Body of pancreas (tissue), 4 donors: ENCODE results near the gene WNK1. TPM values are rescaled to one million over a fixed set of nuclear protein-coding genes. Genes with fewer than 3 reads are reported as not detected.

Experiments
- ATAC-seq: fragments of 150-250 bp; one replicate; pipeline ENCODE4 v1.9.1; 2016
- DNase-seq, 4 donors: peaks; one replicate each; pipeline ENCODE4 v3.0.0-alpha.2; 2019
- H3K27ac ChIP-seq, 4 donors: fragments of 200-600 bp; sonication (generic); 1 replicate in 3 of 4; 2 replicates in 1 of 4; pipeline versions ENCODE4 v1.5.1 to v1.6.1; 2016 to 2019; ENCODE audit warnings: mild to moderate bottlenecking in 1 of 4, mixed read lengths in 1 of 4, moderate library complexity in 1 of 4
- H3K27me3 ChIP-seq, 2 donors: fragments of 200-600 bp; sonication (generic); one replicate each; pipeline ENCODE4 v1.6.0; 2016; ENCODE audit warnings: mild to moderate bottlenecking in 1 of 2
- H3K36me3 ChIP-seq, 2 donors: fragments of 200-600 bp; sonication (generic); replicated peaks in 1 of 2; 2 replicates each; pipeline ENCODE4 v1.5.1; 2016; ENCODE audit warnings: low read depth in 2 of 2; ENCODE audit not compliant: insufficient read depth in 1 of 2
- H3K4me1 ChIP-seq: fragments of 200-600 bp; sonication (generic); one replicate; pipeline ENCODE4 v1.6.0; 2016
- H3K4me3 ChIP-seq, 2 donors: fragments of 200-600 bp; sonication (generic); 1 replicate in 1 of 2; 2 replicates in 1 of 2; pipeline ENCODE4 v1.5.1; 2016 to 2019
- H3K9me3 ChIP-seq, 3 donors: fragments of 200-600 bp; sonication (generic); 1 replicate in 2 of 3; 2 replicates in 1 of 3; pipeline ENCODE4 v1.5.1; 2016
- CTCF ChIP-seq, 7 experiments: fragments of 450-650 bp in 4 of 7; fragments of 200-600 bp in 3 of 7; sonication (generic) in 3 of 7; IDR thresholded peaks; one replicate each; pipeline ENCODE4 v1.5.1; 2016 to 2019; ENCODE audit warnings: antibody characterized with exemption in 7 of 7
- POLR2A ChIP-seq, 3 donors: fragments of 450-650 bp; IDR thresholded peaks; one replicate each; pipeline ENCODE4 v1.6.1; 2016; ENCODE audit warnings: antibody characterized with exemption in 3 of 3, mild to moderate bottlenecking in 2 of 3
- WGBS, 2 donors: methylation state at CpG; one replicate each; pipeline ENCODE4 v1.1.5; 2017; 5-methylcytosine and 5-hydroxymethylcytosine counted together
- intact Hi-C: fragments of 100-400 bp; cut with DNase I; formaldehyde crosslinking; loops from one replicate; pipeline ENCODE4 v1.15.1; 2023
- total RNA-seq, 2 donors: library from RNA; depleted of rRNA; stranded (reverse); fragments of >200 nt; gene quantifications; one replicate each; pipeline ENCODE4 v1.1.0, GENCODE V29; 2016

The WNK1 gene
- total RNA-seq, 2 donors from 2014 or later: 56.6 to 96.6 TPM

- Histone ChIP-seq H3K27me3 (no peaks in the 10 kb centered on the region), H3K4me1 (no peaks in the 10 kb centered on the region), H3K27ac (no peak overlapping the region), H3K4me3 (no peak overlapping the region), H3K36me3 (no peaks in the 10 kb centered on the region), H3K9me3 (no peaks in the 10 kb centered on the region)
- DNase-seq (no peak), ATAC-seq (no peak)
- TF ChIP-seq POLR2A (IDR thresholded peaks at IDR 0.05): no peak
- no peak for TF ChIP-seq CTCF (IDR thresholded peaks at IDR 0.05)
- 80 to 82% methylated on average over 9 of the region's 9 CpGs for WGBS, 2 donors
- intact Hi-C loops: no loop called here
These were observed 39.0 kb upstream of the WNK1 start for GRCh38 chr12:713281-713875.

GRCh38 chr12:716506-716905 lies 35.9 kb upstream of the WNK1 start:
- no peak overlapping the region for H3K4me3 ChIP-seq
- DNase-seq (no peak), ATAC-seq (no peak)
- intact Hi-C loops: no loop called here
- no peaks in the 10 kb centered on the region for H3K4me1 ChIP-seq
- no peaks in the 10 kb centered on the region for H3K27me3 ChIP-seq
- TF ChIP-seq POLR2A (IDR thresholded peaks at IDR 0.05) (no peak), CTCF (IDR thresholded peaks at IDR 0.05) (no peak)
- 32 to 39% methylated on average over 4 of the region's 4 CpGs for WGBS, 2 donors
- H3K9me3 ChIP-seq: no peaks in the 10 kb centered on the region
- H3K27ac ChIP-seq: no peak overlapping the region
- no peaks in the 10 kb centered on the region for H3K36me3 ChIP-seq

- DNase-seq: no peak
- intact Hi-C loops: no loop called here
- TF ChIP-seq CTCF (IDR thresholded peaks at IDR 0.05) (no peak), POLR2A (IDR thresholded peaks at IDR 0.05) (no peak)
- Histone ChIP-seq H3K27me3 (no peaks in the 10 kb centered on the region), H3K4me3 (no peak overlapping the region), H3K4me1 (no peaks in the 10 kb centered on the region), H3K27ac (no peak overlapping the region), H3K36me3 (no peaks in the 10 kb centered on the region), H3K9me3 (no peaks in the 10 kb centered on the region)
- WGBS, 2 donors: 81 to 91% methylated on average over 4 of the region's 4 CpGs
- no peak for ATAC-seq
These were observed 33.6 kb upstream of the WNK1 start for GRCh38 chr12:718756-719102.

GRCh38 chr12:720231-720941 lies 32.0 kb upstream of the WNK1 start:
- no peak overlapping the region for H3K27ac ChIP-seq
- H3K4me1 ChIP-seq: no peaks in the 10 kb centered on the region
- DNase-seq: no peak
- no peaks in the 10 kb centered on the region for H3K9me3 ChIP-seq
- ATAC-seq: no peak
- TF ChIP-seq POLR2A (IDR thresholded peaks at IDR 0.05) (no peak), CTCF (IDR thresholded peaks at IDR 0.05) (no peak)
- no peaks in the 10 kb centered on the region for H3K36me3 ChIP-seq
- no peaks in the 10 kb centered on the region for H3K27me3 ChIP-seq
- intact Hi-C loops: no loop called here
- no peak overlapping the region for H3K4me3 ChIP-seq
- WGBS, 2 donors: 69 to 71% methylated on average over 9 of the region's 9 CpGs
